DMS114 treated with DMSO at 0.1 percent for 48 hours (cell line): Measurements from ENCODE around the gene PTPN5.
A peak's percentile ranks its signal among the peaks of the same experiment; 100 is the strongest.

Experiments used
- DNase-seq: peaks from one replicate; lab custom pipeline; 2025; ENCODE audit not compliant: unreplicated experiment; lab: John Stamatoyannopoulos, UW

The PTPN5 gene

GRCh38 chr11:18743365-18743764 is 48.2 kb downstream of the PTPN5 start:
- DNase-seq: no peak

- no peak for DNase-seq
Measured at GRCh38 chr11:18741783-18742182, 49.8 kb downstream of the PTPN5 start.

DNA sequence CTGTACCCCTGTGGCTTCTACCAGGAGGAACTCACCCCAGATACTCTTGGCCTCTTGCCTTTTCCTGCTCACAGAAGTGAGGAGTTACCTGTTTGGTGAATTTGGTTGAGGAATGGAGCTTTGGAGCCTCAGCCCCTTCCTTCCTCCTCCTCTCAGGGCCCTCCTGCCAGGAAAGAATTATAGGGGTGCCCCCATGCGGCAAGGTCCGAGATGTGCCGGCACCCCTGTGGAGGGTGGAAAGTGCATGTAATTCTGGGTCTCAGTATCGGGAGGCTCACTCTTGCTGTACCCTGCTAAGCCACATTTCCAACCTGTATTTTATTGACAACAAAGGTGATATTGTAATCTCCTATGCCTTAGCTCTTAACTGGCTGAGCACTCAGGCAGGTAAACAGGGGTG is 51.9 kb downstream of the PTPN5 start:
- DNase-seq: no peak

- no peak for DNase-seq
Measured at GRCh38 chr11:18737642-18738041, 54.0 kb downstream of the PTPN5 start.

GRCh38 chr11:18736590-18737148 is 54.9 kb downstream of the PTPN5 start:
- DNase-seq: no peak

DNA sequence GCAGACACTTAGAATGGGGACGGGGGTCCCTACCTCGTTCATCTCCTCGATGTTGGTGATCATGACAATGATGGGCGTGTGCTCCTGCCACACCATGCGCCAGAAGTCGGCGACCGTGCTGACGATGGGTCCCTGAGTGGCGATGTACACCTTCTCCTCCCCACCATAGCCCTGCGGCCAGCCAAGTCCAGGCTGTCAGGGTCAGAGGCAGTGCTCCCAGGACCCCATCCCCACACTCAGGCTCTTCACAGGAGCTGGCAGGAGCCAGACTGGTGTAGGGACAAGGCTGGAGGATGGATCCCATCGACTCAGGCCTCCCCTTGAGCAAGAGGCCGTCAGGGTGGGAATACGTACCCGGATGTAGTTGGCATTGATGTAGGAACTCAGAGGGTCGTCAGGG is 58.4 kb downstream of the PTPN5 start:
- no peak for DNase-seq

GRCh38 chr11:18731949-18732821 is 59.4 kb downstream of the PTPN5 start:
- peak; percentile 4 for DNase-seq

DNA sequence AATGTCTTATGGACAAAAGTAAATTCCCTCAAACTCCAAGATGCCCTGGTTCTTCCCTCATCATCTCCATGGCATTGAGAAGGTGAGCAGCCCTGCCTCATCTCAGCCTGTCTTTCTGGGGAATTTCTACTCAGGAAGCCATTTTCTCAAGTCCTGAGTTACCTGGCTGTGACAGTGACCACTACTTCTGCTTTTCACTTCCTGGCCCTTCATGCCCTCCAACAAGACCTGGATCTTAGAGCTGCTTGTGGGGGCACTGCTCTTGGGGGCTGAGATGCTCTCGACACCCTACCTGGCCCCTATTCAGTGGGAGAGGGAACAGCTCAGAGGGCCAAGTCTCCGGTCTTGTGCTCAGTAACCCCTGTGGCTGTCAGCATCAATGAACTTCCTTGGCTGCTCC is 60.2 kb downstream of the PTPN5 start:
- DNase-seq: no peak

DNA sequence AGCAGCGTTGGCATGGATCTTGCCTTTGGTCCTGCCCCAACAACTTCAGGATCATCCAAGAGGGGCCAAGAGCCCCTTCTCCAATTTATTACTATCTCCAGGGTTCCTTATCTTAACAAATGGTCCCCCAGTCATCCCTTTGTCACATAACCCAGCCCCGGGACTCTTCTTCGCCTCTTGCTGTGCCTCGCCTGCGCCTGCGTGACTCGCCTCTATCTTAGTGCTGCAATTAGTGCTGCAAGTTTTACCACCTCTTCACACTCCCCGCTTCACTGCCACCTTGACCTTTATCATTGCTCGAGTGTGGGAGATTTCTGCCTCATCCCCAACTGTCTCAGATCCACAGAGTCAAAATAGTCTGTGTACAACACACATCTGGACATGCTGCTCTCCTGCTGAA is 61.6 kb downstream of the PTPN5 start:
- DNase-seq: no peak

DNA sequence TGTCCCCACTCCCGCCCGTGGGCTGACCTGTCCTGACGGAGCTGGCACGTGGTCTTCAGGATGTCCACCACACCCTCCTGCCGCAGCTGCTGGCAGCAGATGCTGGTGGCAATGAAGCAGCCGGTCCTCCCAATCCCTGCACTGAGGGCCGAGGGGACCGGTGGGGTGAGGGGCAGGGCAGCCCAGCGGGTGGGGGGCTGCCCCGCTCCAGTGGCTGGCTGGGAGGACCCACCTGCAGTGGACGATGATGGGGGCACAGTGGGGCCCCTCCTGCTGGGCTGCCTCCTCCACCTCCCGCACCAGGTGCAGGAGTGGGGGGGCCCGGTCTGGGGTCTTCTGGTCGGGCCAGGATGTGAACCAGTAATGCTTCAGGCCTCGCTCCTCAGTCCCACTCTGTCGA is 62.2 kb downstream of the PTPN5 start:
- no peak for DNase-seq

GRCh38 chr11:18728658-18729057 is 62.9 kb downstream of the PTPN5 start:
- DNase-seq: no peak

GRCh38 chr11:18727479-18728236 is 63.9 kb downstream of the PTPN5 start:
- DNase-seq: peak; percentile 7

GRCh38 chr11:18726040-18726439 is 65.6 kb downstream of the PTPN5 start, which contains the start of gene IGSF22:
Gene IGSF22, minus strand, starts transcription at chr11:18726188. Its CDS starts 1,952 bp downstream, at chr11:18724236.
- no peak for DNase-seq

GRCh38 chr11:18723991-18724390 is 67.6 kb downstream of the PTPN5 start:
- DNase-seq: no peak

- DNase-seq: no peak
Measured at GRCh38 chr11:18722293-18722637, 69.3 kb downstream of the PTPN5 start.

DNA sequence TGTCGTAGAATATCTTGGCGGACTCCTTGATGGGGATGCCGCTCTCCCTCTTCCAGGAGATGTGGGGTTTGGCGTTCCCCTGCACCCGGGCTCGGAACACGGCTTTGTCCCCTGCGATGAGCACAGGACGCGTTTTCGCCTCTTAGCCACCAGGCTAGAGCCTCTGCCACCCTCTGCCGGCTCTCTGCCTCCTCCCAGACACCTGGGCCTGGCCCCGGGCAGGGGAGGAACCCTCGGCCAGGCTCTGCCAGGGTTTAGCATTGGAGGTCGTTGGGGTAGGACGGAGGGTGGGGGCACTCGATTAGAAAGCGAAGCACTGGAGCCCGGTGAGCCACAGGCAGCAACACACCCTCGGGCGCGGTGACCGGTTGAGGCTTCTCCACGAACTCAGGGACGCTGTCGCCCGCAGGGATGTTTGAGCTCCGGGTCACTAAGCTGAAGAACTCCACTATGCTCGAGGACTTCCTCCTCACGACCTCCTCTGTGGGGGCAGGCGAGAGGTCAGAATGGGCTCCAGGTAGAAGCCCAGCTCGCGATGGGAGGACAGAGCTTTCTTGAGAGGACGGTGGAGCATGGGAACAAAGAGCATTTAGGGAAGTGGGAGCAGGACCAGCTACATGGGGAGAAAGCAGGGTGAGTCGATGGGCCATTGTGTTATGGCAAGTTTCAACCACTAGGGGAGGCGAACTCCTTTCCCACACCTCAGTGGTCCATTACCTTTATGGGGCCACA is 69.9 kb downstream of the PTPN5 start:
- DNase-seq: no peak

GRCh38 chr11:18720808-18721560 is 70.6 kb downstream of the PTPN5 start:
- peak; percentile 59 for DNase-seq

DNA sequence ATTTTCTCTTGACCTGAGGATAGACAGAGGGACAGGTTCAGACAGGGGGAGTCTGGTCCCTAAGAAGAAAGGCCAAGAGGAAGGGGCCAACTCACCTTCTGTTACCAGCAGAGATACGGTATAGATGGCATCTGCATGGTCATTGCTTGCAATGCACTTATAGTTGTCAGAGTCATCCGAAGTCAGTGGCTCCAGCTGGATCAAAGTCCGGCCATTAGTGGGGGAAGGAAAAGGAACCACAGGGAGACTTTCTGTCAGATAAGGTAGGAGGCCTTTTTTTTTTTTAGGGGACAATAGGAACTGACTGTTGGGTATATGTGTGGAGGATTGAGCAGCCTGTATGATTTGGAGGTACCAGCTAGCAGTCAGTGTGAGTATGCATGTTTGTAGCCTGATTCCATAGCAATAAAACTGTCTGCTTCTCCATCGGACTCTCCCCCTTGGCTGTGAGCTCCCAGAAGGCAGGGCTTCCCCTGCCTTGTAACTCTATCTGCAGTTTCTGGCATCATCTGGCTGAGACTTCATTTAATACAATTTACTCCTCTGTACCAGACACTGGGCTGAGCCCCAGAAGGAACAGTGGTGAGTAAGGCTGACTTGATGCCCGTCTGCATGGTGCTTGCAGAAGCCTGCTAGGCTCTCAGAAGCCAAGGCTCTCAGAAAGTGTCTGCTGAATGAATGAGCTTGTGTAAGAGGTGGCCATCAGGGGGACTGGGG is 71.3 kb downstream of the PTPN5 start:
- DNase-seq: no peak

DNA sequence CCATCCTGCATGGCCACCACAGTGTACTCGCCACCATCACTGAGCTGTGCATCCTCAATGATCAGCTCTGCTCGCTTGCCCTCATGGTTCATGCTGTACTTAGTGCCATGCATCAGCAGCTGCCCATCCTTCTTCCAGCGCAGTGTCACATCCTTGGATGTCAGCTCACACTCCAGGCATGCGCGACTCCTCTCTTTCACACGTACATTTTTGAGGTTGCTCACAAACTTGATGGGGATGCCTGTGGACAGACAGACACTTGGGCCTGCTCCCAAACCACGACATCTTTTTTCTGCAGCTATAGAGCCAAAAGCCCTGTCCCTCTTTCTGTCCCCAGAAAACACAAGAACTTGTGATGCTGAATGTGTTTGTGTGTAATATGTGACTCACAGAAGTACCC is 76.1 kb downstream of the PTPN5 start:
- no peak for DNase-seq

GRCh38 chr11:18714443-18714780 is 77.2 kb downstream of the PTPN5 start:
- no peak for DNase-seq
